ENCODE data around the gene PSMD9. TPM values are rescaled to one million over a fixed set of nuclear protein-coding genes. Genes with fewer than 3 reads are reported as not detected.

The PSMD9 gene
- 23.2 and 52.1 TPM in 2 replicates for total RNA-seq

GRCh38 chr12:121888478-121889273 lies at the start of gene PSMD9:
PSMD9 (plus strand) TSS chr12:121888790; CDS start chr12:121888857, 67 bp downstream.

GRCh38 chr12:121858662-121859572 lies 29.7 kb upstream of the PSMD9 start, which contains the start of gene HPD:
HPD (minus strand) TSS chr12:121858859; CDS start chr12:121858823, 36 bp downstream.

GRCh38 chr12:121917950-121918678 lies 29.5 kb downstream of the PSMD9 start, which contains the start of gene CFAP251:
CFAP251 (plus strand) TSS chr12:121918592; CDS start chr12:121921306, 2,714 bp downstream.

Small RNA genes lying within 50 kb of the gene (small RNA-seq; reads per million reads assigned to genes)
- not detected for gene AC069503.3
- not detected for gene RF00017
- not detected for gene RNU7-170P

Other genes with a start within 250 kb of the PSMD9 start
- gene MORN3, start 219.1 kb upstream of the PSMD9 start, total RNA-seq = 1.8 and 2.4 TPM in 2 replicates
- 7.9 and 15.0 TPM in 2 replicates for gene TMEM120B, start 176.0 kb upstream of the PSMD9 start, total RNA-seq
- 9.4 and 16.6 TPM in 2 replicates for gene RHOF, start 95.1 kb upstream of the PSMD9 start, total RNA-seq
- gene SETD1B, start 84.8 kb upstream of the PSMD9 start, total RNA-seq = 7.6 and 9.0 TPM in 2 replicates
- 0.39 TPM in 1 of 2 replicates, not detected in the other for gene HPD, start 29.9 kb upstream of the PSMD9 start, total RNA-seq
- gene CFAP251, start 29.8 kb downstream of the PSMD9 start, total RNA-seq = 5.9 and 8.7 TPM in 2 replicates
- gene BCL7A, start 133.1 kb downstream of the PSMD9 start, total RNA-seq = 0.54 and 1.2 TPM in 2 replicates
- 11.4 and 15.6 TPM in 2 replicates for gene MLXIP, start 190.0 kb downstream of the PSMD9 start, total RNA-seq